OCI-LY7 (cell line): ENCODE data around the gene ISG15. TPM values are rescaled to one million over a fixed set of nuclear protein-coding genes. Genes with fewer than 3 reads are reported as not detected.

Experiments
- BruUV-seq: library from RNA; stranded (reverse); fragments of 400-500 nt; replicated peaks from 2 replicates; lab custom pipeline; 2021; lab: Mats Ljungman, UMichigan
- CTCF ChIA-PET: fragments of 300-600 bp; sonication (Branson Sonifier 250); formaldehyde crosslinking; loops from one replicate; lab custom pipeline; 2022; ENCODE audit warnings: antibody characterized with exemption; ENCODE audit not compliant: unreplicated experiment; lab: Charles Lee
- POLR2A ChIA-PET: fragments of 300-600 bp; sonication (Branson Sonifier 250); formaldehyde crosslinking; loops from one replicate; lab custom pipeline; 2022; ENCODE audit warnings: antibody characterized with exemption; lab: Charles Lee
- DNase-seq: peaks from one replicate; pipeline ENCODE4 v3.0.0-alpha.2; 2015; ENCODE audit warnings: low spot score
- H2AFZ ChIP-seq: fragments of 200-600 bp; sonication (generic), shearing (Covaris generic); 2 replicates; pipeline ENCODE4 v1.6.1; 2014; ENCODE audit warnings: mild to moderate bottlenecking, antibody characterized with exemption, low read length, moderate library complexity
- H3K27ac ChIP-seq: fragments of 200-600 bp; sonication (generic); 2 replicates; pipeline ENCODE4 v1.5.1; 2014; ENCODE audit warnings: mixed run types, low read depth, mild to moderate bottlenecking, moderate library complexity, low read length, inconsistent platforms; ENCODE audit not compliant: poor library complexity, severe bottlenecking
- H3K36me3 ChIP-seq: fragments of 200-600 bp; sonication (generic); 2 replicates; pipeline ENCODE4 v1.6.1; 2014; ENCODE audit warnings: mild to moderate bottlenecking, antibody characterized with exemption, low read length, moderate library complexity, mixed read lengths; ENCODE audit not compliant: insufficient read depth
- H3K4me1 ChIP-seq: fragments of 200-600 bp; sonication (generic); 2 replicates; pipeline ENCODE4 v1.5.1; 2014; ENCODE audit warnings: mild to moderate bottlenecking, low read length; ENCODE audit not compliant: insufficient read depth, poor library complexity, severe bottlenecking
- H3K4me2 ChIP-seq: fragments of 200-600 bp; sonication (generic); 2 replicates; pipeline ENCODE4 v1.6.1; 2014; ENCODE audit warnings: mild to moderate bottlenecking, low read length
- H3K4me3 ChIP-seq: fragments of 200-600 bp; sonication (generic); 2 replicates; pipeline ENCODE4 v1.5.1; 2014; ENCODE audit warnings: mild to moderate bottlenecking, low read depth, low read length; ENCODE audit not compliant: poor library complexity, severe bottlenecking
- H3K79me2 ChIP-seq: fragments of 200-600 bp; sonication (generic); 2 replicates; pipeline ENCODE4 v1.6.1; 2016; ENCODE audit warnings: low read depth, mild to moderate bottlenecking, low read length, moderate library complexity, mixed read lengths; ENCODE audit not compliant: insufficient read depth
- H3K9me2 ChIP-seq: fragments of 200-600 bp; sonication (generic); 2 replicates; pipeline ENCODE4 v1.6.1; 2016; ENCODE audit warnings: mild to moderate bottlenecking, low read length, mixed read lengths; ENCODE audit not compliant: insufficient read depth
- H3K9me3 ChIP-seq: fragments of 200-600 bp; sonication (generic); 2 replicates; pipeline ENCODE4 v1.6.1; 2014; ENCODE audit warnings: mild to moderate bottlenecking, mixed run types, low read length, mixed read lengths
- H4K20me1 ChIP-seq: fragments of 200-600 bp; sonication (generic); 2 replicates; pipeline ENCODE4 v1.6.1; 2014; ENCODE audit warnings: mild to moderate bottlenecking, antibody characterized with exemption, low read length, moderate library complexity, mixed read lengths; ENCODE audit not compliant: insufficient read depth
- CTCF ChIP-seq: fragments of 200-600 bp; sonication (generic); conservative IDR thresholded peaks from 2 replicates; pipeline ENCODE4 v1.5.1; 2014; ENCODE audit warnings: mild to moderate bottlenecking, antibody characterized with exemption, low read length, moderate library complexity, mixed read lengths
- EZH2phosphoT487 ChIP-seq: fragments of 200-600 bp; sonication (generic); IDR thresholded peaks from 2 replicates; pipeline ENCODE4 v1.6.1; 2018; ENCODE audit warnings: low read depth, borderline replicate concordance, mild to moderate bottlenecking, mixed run types, antibody characterized with exemption, low read length, moderate library complexity, mixed read lengths
- intact Hi-C: fragments of 100-400 bp; cut with micrococcal nuclease; formaldehyde crosslinking; loops from one replicate; pipeline ENCODE4 v1.10.0; 2022; ENCODE audit not compliant: unreplicated experiment
- small RNA-seq: library from RNA; depleted of rRNA; stranded (forward); fragments of <200 nt; gene quantifications from one replicate; pipeline ENCODE3, GENCODE V24; 2014
- total RNA-seq, 2 experiments: library from RNA; depleted of rRNA in 1 of 2; stranded (reverse); fragments of >200 nt in 1 of 2; shearing (Covaris generic) in 1 of 2; gene quantifications; 2 replicates each; pipeline ENCODE4 v1.2.3, GENCODE V29; 2014 to 2022

ISG15 gene
- total RNA-seq, 2 experiments from 2014 or later: 65.4 to 110 TPM

DNA sequence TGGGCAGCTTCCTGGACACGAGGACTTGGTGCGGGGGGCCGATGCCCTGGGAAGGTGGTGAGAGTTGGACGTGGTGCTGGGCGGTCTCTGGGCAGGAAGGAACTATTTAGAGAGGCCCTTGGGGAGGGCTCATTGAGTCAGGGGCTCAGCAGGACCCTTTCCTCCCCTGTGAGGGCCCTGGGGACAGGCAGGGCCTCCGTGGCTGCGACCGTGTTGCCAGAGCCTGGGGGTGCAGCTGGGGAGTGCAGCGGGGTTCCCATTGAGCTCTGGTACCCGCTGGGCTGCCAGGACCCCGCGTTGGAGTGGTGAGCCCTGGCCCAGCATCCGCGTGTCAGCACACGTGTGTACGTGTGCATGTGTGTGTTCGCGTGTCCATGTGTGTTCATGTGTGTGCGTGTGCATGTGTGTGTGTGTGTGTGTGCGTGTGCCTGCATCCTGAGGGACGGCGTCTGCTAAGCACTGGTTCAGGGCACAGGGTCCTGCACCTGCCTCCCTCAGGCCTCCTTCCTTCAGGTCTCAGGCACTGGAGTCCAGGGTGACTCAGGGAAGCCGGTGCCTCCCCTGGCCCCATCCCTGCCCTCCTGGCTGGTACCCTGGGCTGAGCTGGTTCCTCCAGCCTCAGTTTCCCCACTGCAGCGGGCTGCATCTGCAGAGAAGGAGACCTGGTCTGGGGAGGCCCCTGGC is 50.1 kb downstream of the ISG15 start:
- no peak overlapping the region for H3K4me3 ChIP-seq

More for the DNA sequence above, 50.1 kb downstream of the ISG15 start:
- Histone ChIP-seq H3K4me1 (peaks cover 17% of the 10 kb centered on the region), H3K4me2 (no peak overlapping the region), H3K79me2 (no peaks in the 10 kb centered on the region), H3K27ac (no peak overlapping the region), H3K9me3 (no peaks in the 10 kb centered on the region), H4K20me1 (no peaks in the 10 kb centered on the region), H3K9me2 (no peaks in the 10 kb centered on the region), H2AFZ (no peak overlapping the region), H3K36me3 (no peaks in the 10 kb centered on the region)
- no peak for DNase-seq
- no TSS peak for BruUV-seq
- CTCF ChIA-PET: interaction anchor here (0.5 to 1.4 kb wide), 3 partner anchors 31 to 142 kb away, joined by 3 to 5 read pairs (median 4); partner anchors contain the start of gene ISG15
- TF ChIP-seq EZH2phosphoT487 (no peak), CTCF (no peak)
- intact Hi-C loops: loop anchor here (1.0 to 5.0 kb wide), 2 partner anchors 46 to 79 kb away; no protein-coding TSS in a partner anchor
- POLR2A ChIA-PET: no interaction called here

Small RNAs within 50 kb of the gene (small RNA-seq; reads per million reads assigned to genes)
- gene AL645608.3: not detected

Other genes with a start within 250 kb of the ISG15 start
- gene SAMD11, start 89.6 kb upstream of the ISG15 start, total RNA-seq (2014; rRNA removed; shearing (Covaris generic)): 0.06 TPM in 1 of 2 replicates, not detected in the other
- gene SAMD11, start 89.6 kb upstream of the ISG15 start, total RNA-seq (2022): not detected in 2 replicates
- 77.9 and 84.0 TPM in 2 replicates for gene NOC2L, start 54.2 kb upstream of the ISG15 start, total RNA-seq (2014; rRNA removed; shearing (Covaris generic))
- 72.1 and 99.0 TPM in 2 replicates for gene NOC2L, start 54.2 kb upstream of the ISG15 start, total RNA-seq (2022)
- gene KLHL17, start 52.9 kb upstream of the ISG15 start, total RNA-seq (2014; rRNA removed; shearing (Covaris generic)): 20.7 and 21.7 TPM in 2 replicates
- gene KLHL17, start 52.9 kb upstream of the ISG15 start, total RNA-seq (2022): 23.3 and 24.2 TPM in 2 replicates
- 0.05 TPM in 1 of 2 replicates, not detected in the other for gene PLEKHN1, start 47.0 kb upstream of the ISG15 start, total RNA-seq (2014; rRNA removed; shearing (Covaris generic))
- gene PLEKHN1, start 47.0 kb upstream of the ISG15 start, total RNA-seq (2022): not detected in 2 replicates
- gene PERM1, start 31.4 kb upstream of the ISG15 start, total RNA-seq (2014; rRNA removed; shearing (Covaris generic)): not detected in 2 replicates
- gene PERM1, start 31.4 kb upstream of the ISG15 start, total RNA-seq (2022): not detected in 2 replicates
- gene HES4, start 13.4 kb upstream of the ISG15 start, total RNA-seq (2014; rRNA removed; shearing (Covaris generic)): not detected in 2 replicates
- not detected in 2 replicates for gene HES4, start 13.4 kb upstream of the ISG15 start, total RNA-seq (2022)
- gene AGRN, start 6.6 kb downstream of the ISG15 start, total RNA-seq (2014; rRNA removed; shearing (Covaris generic)): 2.2 and 2.7 TPM in 2 replicates
- gene AGRN, start 6.6 kb downstream of the ISG15 start, total RNA-seq (2022): 9.1 and 9.8 TPM in 2 replicates
- not detected in 2 replicates for gene RNF223, start 60.8 kb downstream of the ISG15 start, total RNA-seq (2014; rRNA removed; shearing (Covaris generic))
- not detected in 2 replicates for gene RNF223, start 60.8 kb downstream of the ISG15 start, total RNA-seq (2022)
- 13.1 and 27.6 TPM in 2 replicates for gene C1orf159, start 102.6 kb downstream of the ISG15 start, total RNA-seq (2014; rRNA removed; shearing (Covaris generic))
- gene C1orf159, start 102.6 kb downstream of the ISG15 start, total RNA-seq (2022): 24.1 and 24.5 TPM in 2 replicates
- not detected in 2 replicates for gene TTLL10, start 160.4 kb downstream of the ISG15 start, total RNA-seq (2014; rRNA removed; shearing (Covaris generic))
- gene TTLL10, start 160.4 kb downstream of the ISG15 start, total RNA-seq (2022): not detected in 2 replicates
- gene TNFRSF18, start 193.1 kb downstream of the ISG15 start, total RNA-seq (2014; rRNA removed; shearing (Covaris generic)): not detected in 2 replicates
- not detected in 2 replicates for gene TNFRSF18, start 193.1 kb downstream of the ISG15 start, total RNA-seq (2022)
- not detected in 2 replicates for gene TNFRSF4, start 200.7 kb downstream of the ISG15 start, total RNA-seq (2014; rRNA removed; shearing (Covaris generic))
- 1.1 and 1.4 TPM in 2 replicates for gene TNFRSF4, start 200.7 kb downstream of the ISG15 start, total RNA-seq (2022)
- gene SDF4, start 218.5 kb downstream of the ISG15 start, total RNA-seq (2014; rRNA removed; shearing (Covaris generic)): 44.2 and 47.7 TPM in 2 replicates
- 82.8 and 85.7 TPM in 2 replicates for gene SDF4, start 218.5 kb downstream of the ISG15 start, total RNA-seq (2022)
- 36.2 and 37.7 TPM in 2 replicates for gene B3GALT6, start 218.7 kb downstream of the ISG15 start, total RNA-seq (2014; rRNA removed; shearing (Covaris generic))
- 25.0 and 27.1 TPM in 2 replicates for gene B3GALT6, start 218.7 kb downstream of the ISG15 start, total RNA-seq (2022)
- 0.49 and 1.8 TPM in 2 replicates for gene C1QTNF12, start 233.2 kb downstream of the ISG15 start, total RNA-seq (2014; rRNA removed; shearing (Covaris generic))
- gene C1QTNF12, start 233.2 kb downstream of the ISG15 start, total RNA-seq (2022): 6.1 and 7.0 TPM in 2 replicates